Activated CD4-positive, CD25-positive, alpha-beta regulatory T cell treated with anti-CD3 and anti-CD28 coated beads, Interleukin-2, amount 50 U/mL, for 24 hours (primary cell): Measurements from ENCODE around the gene TMEM270.

Experiments used
- ATAC-seq, 2 donors: fragments of 150-1000 bp; cut with Tn5 transposase; one replicate each; pipeline ENCODE4 v1.10.0; 2021; ENCODE audit warnings: mild to moderate bottlenecking in 1 of 2, moderate library complexity in 1 of 2

The TMEM270 gene

GRCh38 chr7:73890555-73891147 lies 29.7 kb downstream of the TMEM270 start:
- ATAC-seq: no peak

GRCh38 chr7:73891178-73891885 lies 30.4 kb downstream of the TMEM270 start:
- no peak for ATAC-seq

- no peak for ATAC-seq
Observed at GRCh38 chr7:73892003-73892999, 31.3 kb downstream of the TMEM270 start.

- no peak for ATAC-seq
Observed at GRCh38 chr7:73893342-73894101, 32.6 kb downstream of the TMEM270 start.

- ATAC-seq: no peak
Observed at GRCh38 chr7:73894166-73894565, 33.2 kb downstream of the TMEM270 start.

GRCh38 chr7:73894733-73895551 lies 34.0 kb downstream of the TMEM270 start:
- ATAC-seq: no peak

- ATAC-seq: no peak
Observed at GRCh38 chr7:73895626-73896025, 34.7 kb downstream of the TMEM270 start.

GRCh38 chr7:73896454-73896853 lies 35.5 kb downstream of the TMEM270 start:
- no peak for ATAC-seq

- no peak for ATAC-seq
Observed at GRCh38 chr7:73899731-73900142, 38.8 kb downstream of the TMEM270 start.

GRCh38 chr7:73900286-73900685 lies 39.3 kb downstream of the TMEM270 start:
- no peak for ATAC-seq

- ATAC-seq: no peak
Observed at GRCh38 chr7:73901231-73901822, 40.4 kb downstream of the TMEM270 start.

- no peak for ATAC-seq
Observed at GRCh38 chr7:73901823-73902597, 41.1 kb downstream of the TMEM270 start.

- ATAC-seq: no peak
Observed at GRCh38 chr7:73903321-73904218, 42.6 kb downstream of the TMEM270 start.

- ATAC-seq: no peak
Observed at GRCh38 chr7:73904219-73905137, 43.5 kb downstream of the TMEM270 start.

GRCh38 chr7:73905360-73905759 lies 44.4 kb downstream of the TMEM270 start:
- ATAC-seq: no peak

- no peak for ATAC-seq
Observed at GRCh38 chr7:73906874-73907273, 45.9 kb downstream of the TMEM270 start.

- no peak for ATAC-seq
Observed at GRCh38 chr7:73907554-73908122, 46.7 kb downstream of the TMEM270 start.

- no peak for ATAC-seq
Observed at GRCh38 chr7:73908123-73908611, 47.2 kb downstream of the TMEM270 start.
